WI38 (cell line): ENCODE data around the gene NEMP1.
"Not testable (repeated sequence)": the region's sequence is repeated elsewhere in the genome, so short reads cannot be mapped to it uniquely, and the experiment has no call there.

Experiments used
- H3K4me3 ChIP-seq: 2 replicates; pipeline ENCODE4 v1.5.1; 2011; ENCODE audit warnings: low read depth, mild to moderate bottlenecking, control low read depth, low read length
- CTCF ChIP-seq: IDR thresholded peaks from 2 replicates; pipeline ENCODE4 v1.5.1; 2012; ENCODE audit warnings: low read depth, mild to moderate bottlenecking, control low read depth, low read length

The NEMP1 gene

GRCh38 chr12:57087691-57088353 is 9.2 kb upstream of the NEMP1 start:
- TF ChIP-seq CTCF, result no peak
- H3K4me3 ChIP-seq, result peak overlapping the region; percentile 81

- no peak for TF ChIP-seq CTCF
Measured at GRCh38 chr12:57087010-57087690, 8.6 kb upstream of the NEMP1 start.

GRCh38 chr12:57086493-57087009 is 8.0 kb upstream of the NEMP1 start:
- H3K4me3 ChIP-seq, result peak overlapping the region; percentile 81
- TF ChIP-seq CTCF, result 0 out of 2 replicates have a peak, but pooled peaks have one; percentile 13

More at GRCh38 chr12:57087010-57087690, 8.6 kb upstream of the NEMP1 start:
- peak overlapping the region; percentile 81 for H3K4me3 ChIP-seq

- TF ChIP-seq CTCF, result no peak
- H3K4me3 ChIP-seq, result peak overlapping the region; percentile 81
Measured at GRCh38 chr12:57085999-57086492, 7.5 kb upstream of the NEMP1 start.

- no peak overlapping the region for H3K4me3 ChIP-seq
- no peak for TF ChIP-seq CTCF
Measured at GRCh38 chr12:57080855-57081254, 2.3 kb upstream of the NEMP1 start.

- no peak for TF ChIP-seq CTCF
Measured at GRCh38 chr12:57079821-57080220, 1.2 kb upstream of the NEMP1 start.

GRCh38 chr12:57073566-57074450 is 4.8 kb downstream of the NEMP1 start:
- not testable (repeated sequence) for H3K4me3 ChIP-seq

More at GRCh38 chr12:57079821-57080220, 1.2 kb upstream of the NEMP1 start:
- no peak overlapping the region for H3K4me3 ChIP-seq
